GM23248 (cell line): ENCODE results near the gene MTUS2.

Experiments
- EZH2 ChIP-seq: fragments of 200-600 bp; sonication (generic); IDR thresholded peaks from 2 replicates; pipeline ENCODE4 v1.6.1; 2018; ENCODE audit warnings: antibody characterized with exemption, mild to moderate bottlenecking; ENCODE audit not compliant: insufficient read depth, poor library complexity, severe bottlenecking
- EZH2phosphoT487 ChIP-seq: fragments of 200-600 bp; sonication (generic); IDR thresholded peaks from 2 replicates; pipeline ENCODE4 v1.6.1; 2018; ENCODE audit warnings: antibody characterized with exemption, moderate library complexity, mild to moderate bottlenecking, low read depth; ENCODE audit not compliant: insufficient read depth

DNA sequence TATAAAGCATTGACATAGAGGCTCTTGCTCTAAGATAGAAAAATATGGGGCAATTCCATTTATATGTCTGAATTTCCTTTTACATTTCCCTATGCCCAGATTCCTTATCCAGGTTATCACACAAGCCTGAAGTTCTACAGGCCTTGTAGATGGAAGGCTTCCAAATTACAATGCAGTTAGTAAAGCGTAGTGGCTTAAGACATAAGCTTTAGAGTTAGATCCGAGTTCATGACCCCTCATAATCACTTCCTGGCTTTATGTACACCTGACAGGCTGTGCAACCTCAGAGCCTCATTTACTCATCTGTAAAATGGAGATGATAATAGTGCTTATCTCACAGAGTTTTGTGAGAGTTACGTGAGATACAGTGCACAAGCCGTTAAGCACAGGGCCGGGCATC, 601.9 kb downstream of the MTUS2 start:
- TF ChIP-seq EZH2: no peak
- no peak for TF ChIP-seq EZH2phosphoT487
